GDM1 (cell line): ENCODE results near the gene PPP2R3A.
"Not testable (repeated sequence)": the region's sequence is repeated elsewhere in the genome, so short reads cannot be mapped to it uniquely, and the experiment has no call there.

Experiments
- DNase-seq: peaks from one replicate; lab custom pipeline; 2025; lab: John Stamatoyannopoulos, UW

Gene PPP2R3A

DNA sequence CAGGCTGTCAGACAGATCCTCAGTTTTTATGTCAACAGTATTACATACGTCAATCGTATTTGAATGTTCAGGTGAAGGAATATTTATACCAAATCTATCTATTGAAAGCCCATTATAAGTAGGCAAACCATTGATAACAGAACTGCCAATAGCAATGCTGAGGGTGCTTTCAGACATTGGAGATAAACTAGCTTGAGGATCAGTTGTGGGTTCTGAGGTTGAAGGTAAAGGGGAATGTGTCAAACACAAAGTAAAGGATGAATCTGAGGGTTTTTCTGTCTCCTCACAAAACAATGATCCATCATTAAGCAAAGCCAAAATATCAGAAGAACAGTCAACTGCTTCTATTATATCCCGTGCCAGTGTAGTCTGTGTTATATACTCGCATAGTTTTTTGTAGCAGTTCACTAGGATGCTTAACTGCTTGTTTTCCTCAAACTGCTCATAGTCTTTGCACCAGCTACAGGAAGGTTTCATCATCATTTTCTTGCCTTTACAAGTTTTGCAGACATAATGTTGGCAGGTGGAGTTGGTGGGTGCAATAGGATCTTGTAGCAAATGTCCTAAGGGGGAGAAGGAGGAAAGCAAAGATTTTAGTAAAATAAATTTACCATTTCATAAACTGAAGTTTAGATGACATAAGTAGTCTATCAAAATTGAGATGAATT lies 186.8 kb downstream of the PPP2R3A start:
- DNase-seq = no peak

DNA sequence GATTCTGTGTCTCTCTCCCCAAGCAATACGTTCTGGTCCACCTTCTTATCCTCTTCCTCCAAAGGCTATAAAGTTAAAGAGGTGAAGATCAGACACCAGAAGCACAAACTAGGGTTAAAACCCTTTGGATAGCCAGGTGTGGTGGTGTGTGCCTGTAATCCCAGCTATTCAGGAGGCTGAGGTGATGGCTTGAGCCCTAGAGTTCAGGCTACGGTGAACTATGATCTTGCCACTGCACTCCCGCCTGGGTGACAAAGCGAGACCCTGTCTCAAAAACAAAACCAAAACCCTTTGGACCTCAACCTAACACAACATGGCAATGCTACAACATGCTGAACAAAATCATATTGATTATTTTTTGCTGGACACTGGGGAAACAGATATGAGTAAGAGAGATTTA lies 187.4 kb downstream of the PPP2R3A start:
- no peak for DNase-seq

DNA sequence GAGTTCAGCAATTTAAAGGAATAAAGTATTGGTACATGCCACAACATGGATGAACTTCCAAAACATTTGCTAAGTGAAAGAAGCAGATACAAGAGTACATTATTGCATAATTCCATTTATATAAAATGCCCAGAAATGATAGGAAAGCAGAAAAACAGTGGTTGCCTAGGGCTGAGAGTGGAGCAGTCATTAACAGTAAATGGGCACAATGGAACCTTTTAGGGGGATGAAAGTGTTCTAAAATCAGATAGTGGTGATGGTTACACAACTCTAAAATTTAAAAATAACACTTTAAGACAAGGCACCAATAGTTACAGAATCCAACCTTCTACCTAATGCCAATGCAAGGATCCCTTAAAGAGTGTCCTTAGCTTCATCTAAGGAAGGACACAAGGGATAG lies 196.0 kb downstream of the PPP2R3A start:
- DNase-seq = no peak

DNA sequence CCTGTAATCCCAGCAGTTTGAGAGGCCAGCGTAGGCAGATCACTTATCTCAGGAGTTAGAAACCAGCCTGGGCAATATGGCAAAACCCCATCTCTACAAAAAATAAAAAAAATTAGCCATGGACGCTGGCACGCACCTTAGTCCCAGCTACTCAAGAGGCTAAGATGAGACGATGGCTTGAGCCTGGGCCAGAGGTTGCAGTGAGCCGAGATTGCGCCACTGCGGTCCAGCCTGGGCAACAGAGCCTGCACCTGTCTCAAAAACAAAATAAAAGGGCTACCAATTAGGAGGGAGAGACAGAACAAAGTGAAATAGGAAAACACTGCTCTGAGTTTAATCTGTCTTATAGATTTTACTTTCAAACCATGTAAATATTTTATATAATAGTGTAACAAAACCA lies 196.8 kb downstream of the PPP2R3A start:
- no peak for DNase-seq

DNA sequence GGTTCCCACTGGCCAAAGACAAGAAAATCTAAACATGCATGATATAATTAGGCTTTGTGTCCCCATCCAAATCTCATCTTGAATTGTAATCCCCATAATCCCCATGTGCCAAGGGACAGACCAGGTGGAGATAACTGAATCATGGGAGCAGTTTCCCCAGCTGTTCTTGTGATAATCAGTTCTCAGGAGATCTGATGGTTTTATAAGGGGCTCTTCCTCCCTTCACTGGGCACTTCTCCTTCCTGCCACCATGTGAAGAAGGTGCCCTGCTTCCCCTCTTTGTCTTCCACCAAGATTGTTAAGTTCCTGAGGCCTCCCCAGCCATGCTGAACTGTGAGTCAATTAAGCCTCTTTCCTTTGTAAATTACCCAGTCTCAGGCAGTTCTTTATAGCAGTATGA lies 198.1 kb downstream of the PPP2R3A start:
- DNase-seq = not testable (repeated sequence)

DNA sequence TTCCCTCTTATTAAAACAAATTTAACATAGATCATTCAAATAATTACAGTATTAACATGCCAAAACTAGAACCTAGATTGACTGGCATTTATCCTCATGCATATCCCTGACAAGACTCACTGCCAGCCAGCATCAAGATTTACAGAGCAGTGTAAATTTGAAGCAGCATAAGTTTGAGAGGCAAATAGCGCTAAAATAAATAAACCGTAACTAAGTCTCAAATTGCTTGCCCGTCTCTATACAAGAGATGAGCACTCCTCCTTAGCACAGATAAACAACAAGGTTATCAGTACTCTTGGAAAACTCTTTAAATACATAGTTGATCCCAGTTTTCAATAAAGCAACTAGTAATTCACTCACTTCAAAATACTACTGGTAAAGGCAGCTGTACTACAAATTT lies 201.0 kb downstream of the PPP2R3A start:
- no peak for DNase-seq

DNA sequence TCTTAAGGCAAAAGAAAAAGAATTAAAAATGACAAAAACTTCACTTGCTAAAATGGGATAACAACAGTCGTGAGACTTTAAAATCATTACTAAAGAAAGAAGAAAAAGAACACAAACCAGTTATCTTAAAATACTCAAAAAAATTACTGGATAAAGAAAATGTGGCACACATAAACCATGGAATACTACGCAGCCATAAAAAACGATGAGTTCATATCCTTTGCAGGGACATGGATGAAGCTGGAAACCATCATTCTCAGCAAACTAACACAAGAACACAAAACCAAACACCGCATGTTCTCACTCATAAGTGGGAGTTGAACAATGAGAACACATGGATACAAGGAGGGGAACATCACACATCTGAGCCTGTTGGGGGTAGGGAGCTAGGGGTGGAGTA lies 202.7 kb downstream of the PPP2R3A start:
- not testable (repeated sequence) for DNase-seq

DNA sequence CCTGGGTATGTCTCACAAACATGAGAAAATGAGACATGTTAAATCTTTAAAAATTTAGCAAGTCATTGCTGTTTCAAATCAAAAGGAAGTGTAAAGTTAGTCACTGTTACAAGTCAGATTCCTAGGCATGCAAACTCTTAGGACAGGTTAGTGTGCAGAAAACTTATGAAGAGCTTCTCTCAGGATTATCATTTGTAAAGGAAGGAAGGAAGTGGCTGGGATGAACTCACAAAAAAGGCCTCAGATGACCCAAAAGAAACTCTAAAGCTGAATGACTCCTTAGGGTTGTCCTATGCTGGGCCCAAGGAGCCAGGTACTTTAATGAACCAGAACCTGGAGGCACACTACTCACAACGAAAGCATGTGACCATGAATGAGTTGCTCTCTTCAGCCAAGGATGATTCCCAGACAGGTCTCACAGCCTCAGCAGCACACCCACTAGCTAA lies 205.6 kb downstream of the PPP2R3A start:
- DNase-seq = no peak

DNA sequence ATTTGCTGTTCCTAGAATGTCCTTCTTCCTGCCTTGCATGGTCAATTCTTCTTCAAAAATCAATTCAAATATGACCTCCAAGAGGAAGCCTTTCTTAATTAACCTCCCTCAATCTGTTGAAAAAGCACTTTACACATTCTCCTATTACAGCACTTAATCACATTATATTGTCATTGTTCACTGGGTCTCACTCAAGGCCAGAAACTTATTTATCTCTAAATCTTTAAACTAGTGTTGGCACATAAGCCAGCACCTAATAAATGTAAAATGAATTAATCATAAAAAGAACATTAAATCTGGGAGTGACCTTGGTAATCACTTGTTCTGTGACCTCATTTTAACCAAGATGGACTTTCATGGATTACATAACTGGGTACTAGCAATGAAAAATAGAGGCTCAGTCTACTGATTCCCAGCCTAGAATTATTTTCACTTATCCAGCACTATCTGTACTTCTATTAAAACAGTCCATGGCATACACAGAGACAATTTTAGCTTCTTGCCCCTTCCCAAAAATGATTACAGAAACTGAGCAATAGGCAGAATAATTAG lies 208.5 kb downstream of the PPP2R3A start:
- DNase-seq = no peak

DNA sequence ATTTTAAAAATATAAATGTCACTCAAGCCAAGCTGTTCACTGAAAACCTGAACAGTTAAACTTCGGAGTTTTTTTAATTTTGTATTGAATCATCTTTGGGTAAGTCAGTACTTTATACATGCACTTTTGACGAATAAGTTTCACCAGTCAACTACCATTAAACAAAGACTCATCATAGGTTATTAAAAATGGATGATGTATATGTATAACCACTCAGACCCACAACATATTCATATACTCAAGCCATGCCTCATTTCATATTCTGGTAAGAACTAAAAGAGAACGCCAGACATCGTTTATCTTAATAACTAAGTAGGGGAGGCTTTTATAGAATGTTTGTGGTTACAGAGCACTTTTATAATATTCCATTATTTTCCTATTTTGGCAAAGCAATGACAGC lies 212.3 kb downstream of the PPP2R3A start:
- no peak for DNase-seq

DNA sequence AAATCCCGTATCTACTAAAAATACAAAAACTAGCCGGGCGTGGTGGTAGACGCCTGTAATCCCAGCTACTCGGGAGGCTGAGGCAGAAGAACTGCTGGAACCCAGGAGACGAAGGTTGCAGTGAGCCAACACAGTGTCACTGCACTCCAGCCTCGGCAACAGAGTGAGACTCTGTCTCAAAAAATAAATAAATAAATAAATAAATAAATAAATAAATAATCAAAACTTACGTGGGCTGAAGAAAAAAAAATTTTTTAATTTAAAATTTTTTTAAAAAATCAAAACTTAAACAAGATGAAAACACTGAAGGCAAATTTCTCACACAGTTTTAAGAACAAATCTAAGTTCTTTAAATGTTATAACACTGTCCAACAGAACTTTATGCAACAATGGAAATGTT lies 216.2 kb downstream of the PPP2R3A start:
- DNase-seq = no peak

DNA sequence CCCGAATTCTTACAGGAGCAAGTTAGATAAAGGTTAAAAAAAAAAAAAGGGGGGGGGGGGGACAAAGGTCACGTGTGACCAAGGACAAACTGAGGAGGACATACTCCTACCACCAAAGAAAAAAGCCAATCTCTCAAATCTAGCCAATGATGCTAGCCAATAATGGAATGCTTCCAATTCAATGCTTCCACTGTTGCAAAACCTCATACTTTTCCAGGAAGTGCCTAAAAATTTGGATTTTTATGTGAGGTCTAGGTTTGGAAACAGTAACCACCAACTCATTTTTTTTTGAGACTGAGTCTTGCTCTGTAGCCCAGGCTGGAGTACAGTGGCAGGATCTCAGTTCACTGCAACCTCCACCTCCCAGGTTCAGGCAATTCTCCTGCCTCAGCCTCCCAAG lies 219.2 kb downstream of the PPP2R3A start:
- DNase-seq = no peak

DNA sequence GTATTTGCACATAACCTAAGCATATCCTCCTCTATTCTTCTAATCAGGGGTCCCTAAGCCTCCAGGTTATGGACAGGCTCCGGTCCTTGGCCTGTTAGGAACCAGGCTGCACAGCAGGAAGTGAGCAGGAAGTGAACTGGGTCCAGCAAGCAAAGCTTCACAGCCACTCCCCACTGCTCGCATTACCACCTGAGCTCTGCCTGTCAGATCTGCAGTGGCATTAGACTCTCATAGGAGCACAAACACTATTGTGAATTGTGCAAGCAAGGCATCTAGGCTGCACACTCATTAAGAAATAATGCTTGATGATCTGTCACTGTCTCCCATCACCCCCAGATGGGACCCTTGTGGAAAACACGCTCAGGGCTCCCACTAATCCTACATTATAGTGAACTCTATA lies 220.8 kb downstream of the PPP2R3A start:
- no peak for DNase-seq

DNA sequence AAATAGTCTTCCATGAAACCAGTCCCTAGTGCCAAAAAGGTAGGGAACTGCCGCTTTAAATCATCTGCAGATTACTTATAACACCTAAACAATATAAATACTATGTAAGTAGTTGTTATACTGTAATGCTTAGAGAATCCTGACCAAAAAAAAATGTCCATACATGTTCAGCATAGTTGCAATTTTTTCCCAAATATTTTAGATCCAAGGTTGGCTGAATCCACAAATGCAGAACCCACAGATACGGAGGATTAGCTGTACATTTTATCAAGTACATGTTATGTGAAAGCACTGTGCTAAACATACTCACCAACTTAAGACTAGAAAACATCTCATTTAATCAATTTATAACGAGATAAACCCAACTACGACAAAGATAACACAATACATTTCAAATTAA lies 221.3 kb downstream of the PPP2R3A start:
- no peak for DNase-seq

DNA sequence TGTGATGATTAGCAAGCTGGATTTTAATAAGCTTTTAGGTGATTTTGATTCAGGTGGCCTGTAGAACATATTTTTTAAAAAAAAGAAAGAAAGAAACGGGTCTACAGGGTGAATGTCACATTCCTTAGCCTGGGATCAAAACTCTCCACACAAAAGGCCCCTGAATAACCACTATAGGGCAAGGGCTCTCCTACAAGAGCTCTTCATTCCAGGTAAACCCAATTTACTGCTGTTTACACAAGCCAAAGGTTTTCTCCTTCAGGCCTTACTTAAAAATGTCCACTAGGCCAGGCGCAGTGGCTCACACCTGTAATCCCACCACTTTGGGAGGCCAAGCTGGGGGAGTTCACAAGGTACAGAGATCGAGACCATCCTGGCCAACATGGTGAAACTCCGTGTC lies 222.3 kb downstream of the PPP2R3A start:
- no peak for DNase-seq

DNA sequence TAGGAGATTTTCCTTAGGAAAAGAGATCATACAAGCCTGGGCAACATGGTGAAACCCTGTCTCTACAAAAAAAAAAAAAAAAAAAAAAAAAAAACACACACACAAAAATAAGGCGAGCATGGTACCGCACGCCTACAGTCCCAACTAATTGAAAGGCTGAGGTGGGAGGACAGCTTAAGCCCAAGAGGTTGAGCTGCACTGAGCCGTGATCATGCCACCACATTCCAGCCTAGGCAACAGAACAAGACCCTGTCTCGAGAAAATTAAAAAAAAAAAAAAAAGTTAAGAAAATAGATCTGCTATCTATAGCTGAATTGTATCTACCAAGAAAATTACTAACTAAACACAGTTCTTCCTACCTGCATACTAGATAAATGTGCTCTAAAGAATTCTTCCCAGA lies 223.5 kb downstream of the PPP2R3A start:
- DNase-seq = no peak

DNA sequence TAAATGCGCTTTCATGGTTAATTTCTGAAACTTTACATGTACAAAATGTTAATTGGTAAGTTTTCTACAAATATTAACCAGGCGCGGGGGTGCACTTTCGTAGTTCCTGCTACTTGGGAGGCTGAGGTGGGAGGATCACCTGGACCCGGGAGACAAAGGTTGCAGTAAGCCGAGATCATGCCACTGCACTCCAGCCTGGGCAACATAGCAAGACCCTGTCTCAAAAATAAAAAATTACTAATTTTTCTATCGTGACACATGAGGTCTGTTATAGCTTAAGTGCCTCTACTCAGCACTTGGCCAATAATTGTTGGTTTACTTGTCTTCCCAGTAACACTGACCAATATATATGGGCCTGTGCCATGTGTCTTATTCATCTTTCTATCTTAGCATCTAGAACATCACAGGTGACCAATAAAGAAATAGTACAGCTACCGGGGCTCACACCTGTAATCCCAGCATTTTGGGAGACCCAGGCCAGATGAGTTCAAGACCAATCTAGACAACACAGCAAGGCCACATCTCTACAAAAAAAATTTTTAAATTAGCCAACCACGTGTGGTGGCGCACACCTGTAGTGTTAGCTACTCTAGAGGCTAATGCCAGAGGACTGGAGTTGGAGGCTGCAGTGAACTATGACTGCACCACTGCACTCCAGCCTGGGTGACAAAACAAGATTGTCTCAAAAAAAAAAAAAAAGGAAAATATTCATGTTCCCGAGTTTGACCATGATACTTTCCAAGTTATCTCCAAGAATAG lies 224.5 kb downstream of the PPP2R3A start:
- no peak for DNase-seq

DNA sequence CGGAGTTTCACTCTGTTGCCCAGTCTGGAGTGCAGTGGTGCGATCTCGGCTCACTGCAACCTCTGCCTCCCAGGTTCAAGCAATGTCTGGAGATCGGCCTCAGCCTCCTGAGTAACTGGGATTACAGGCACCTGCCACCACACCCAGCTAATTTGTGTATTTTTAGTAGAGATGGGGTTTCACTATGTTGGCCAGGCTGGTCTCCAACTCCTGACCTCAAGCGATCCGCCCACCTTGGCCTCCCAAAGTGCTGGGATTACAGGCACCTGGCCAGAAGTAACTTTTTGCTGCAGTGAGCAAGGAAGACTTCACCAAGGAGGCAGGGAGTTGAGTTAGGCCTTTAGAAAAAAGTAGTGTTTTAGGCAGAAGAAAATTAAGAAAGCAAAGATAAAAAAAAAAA lies 226.7 kb downstream of the PPP2R3A start:
- DNase-seq = not testable (repeated sequence)

DNA sequence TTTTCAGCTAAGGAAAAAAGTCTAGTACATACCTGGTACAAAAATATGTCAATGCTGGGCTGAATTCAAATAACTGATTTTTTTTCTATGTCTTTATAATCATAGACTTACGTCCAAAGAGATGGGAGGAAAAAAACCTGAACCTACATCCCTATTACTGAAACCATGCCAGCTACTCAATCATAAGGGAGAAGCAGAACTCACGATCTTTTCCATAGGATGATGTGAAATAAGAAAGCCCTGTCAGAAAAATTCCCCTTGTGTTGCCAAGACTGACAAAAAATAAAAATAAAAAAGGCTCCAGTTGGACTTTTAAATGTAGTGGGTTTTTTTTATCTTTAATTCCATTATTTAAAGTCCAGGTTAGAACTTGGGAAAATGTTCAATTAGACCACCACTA lies 227.3 kb downstream of the PPP2R3A start:
- DNase-seq = no peak

DNA sequence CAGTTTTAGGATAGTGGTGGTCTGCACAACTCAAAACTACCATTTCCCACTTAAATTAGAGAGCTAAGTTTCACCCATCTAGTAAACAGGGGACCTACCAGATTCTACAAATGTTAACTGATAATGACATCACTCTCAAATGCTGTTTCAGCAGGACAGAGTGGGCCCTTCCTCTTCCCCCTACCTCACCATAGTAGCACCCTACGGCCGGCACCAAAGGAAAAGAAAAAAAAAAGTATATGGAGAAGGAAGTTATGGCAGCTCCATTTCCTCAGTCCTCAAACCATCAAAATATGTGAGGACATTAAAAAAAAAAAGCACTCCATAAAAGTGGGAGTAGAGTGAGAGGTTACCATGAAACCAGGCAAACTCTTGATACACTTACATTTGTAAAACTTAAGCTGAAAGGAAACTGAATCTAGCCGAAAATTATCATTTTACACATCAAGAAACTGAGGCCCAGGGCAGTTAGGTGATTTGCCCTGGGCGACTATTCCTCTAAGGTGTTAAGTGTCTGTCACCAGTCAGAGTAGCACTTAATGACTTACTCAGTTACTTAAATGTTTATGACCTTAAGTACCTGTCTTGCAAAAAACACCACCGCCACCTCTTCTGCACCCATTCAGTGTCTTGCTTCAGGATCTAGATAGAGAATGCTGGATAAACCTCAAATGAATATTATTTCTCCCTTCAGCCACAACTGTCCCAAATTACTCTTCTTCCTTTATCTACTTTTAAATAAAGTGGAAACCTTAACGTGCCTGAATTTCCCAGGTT lies 227.9 kb downstream of the PPP2R3A start:
- no peak for DNase-seq

DNA sequence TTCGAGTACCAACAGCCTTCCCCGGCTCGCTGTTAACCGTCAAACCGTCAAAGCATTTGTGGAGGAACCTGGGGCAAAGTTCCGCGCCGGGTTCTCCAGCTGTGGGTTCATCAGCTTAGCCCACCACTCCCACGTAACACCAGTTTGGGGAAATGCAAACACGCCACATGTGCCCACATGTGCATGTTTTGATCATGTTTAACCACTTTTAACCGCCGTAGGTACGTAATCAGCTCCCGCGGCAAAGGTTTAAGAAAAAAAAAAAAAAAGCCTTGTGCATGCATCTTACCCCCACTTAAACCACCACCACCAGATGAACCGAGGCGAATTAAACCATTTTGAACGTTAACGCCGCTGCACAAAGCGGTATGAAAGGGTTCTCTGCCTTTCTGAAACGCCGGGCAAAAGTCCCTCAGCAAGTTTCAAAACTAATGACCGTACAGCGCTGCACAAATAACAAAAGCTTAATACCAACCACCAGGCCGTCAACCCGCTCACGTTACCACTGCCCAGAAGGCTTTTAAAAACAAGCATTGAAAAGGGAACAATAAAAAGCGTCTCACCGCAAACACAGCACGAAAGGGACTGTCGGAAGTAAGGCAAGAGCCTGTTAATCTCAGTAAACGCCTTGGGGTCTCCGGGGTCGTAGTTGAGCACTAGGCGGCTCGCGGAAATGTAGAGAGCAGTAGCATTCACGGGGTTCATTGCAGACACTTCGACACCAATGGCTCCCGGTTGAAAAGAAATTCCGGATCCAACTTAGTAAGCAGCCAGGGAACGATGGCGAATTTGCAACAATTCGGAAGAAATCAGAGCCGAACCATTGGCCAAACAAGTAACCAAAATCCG lies 229.1 kb downstream of the PPP2R3A start:
- no peak for DNase-seq
